ENCODE measurements around the gene ENKUR.

DNA sequence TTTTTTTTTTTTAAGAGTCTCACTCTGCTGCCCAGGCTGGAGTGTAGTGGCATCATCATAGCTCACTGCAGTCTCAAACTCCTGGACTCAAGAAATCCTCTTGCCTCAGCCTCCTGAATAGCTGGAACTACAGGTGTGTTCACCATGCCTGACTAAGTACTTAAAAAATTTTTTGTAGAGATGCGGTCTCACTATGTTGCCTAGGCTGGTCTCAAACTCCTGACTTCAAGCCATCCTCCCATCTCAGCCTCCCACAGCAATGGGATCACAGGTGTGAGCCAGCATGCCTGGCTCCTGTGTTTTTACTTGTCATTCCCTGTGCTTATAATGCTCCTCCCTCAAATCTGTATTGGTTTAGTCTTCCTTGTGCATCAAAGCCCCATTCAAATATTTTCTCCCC lies 47.2 kb upstream of the ENKUR start:
- TF ChIP-seq, protein P1, sequence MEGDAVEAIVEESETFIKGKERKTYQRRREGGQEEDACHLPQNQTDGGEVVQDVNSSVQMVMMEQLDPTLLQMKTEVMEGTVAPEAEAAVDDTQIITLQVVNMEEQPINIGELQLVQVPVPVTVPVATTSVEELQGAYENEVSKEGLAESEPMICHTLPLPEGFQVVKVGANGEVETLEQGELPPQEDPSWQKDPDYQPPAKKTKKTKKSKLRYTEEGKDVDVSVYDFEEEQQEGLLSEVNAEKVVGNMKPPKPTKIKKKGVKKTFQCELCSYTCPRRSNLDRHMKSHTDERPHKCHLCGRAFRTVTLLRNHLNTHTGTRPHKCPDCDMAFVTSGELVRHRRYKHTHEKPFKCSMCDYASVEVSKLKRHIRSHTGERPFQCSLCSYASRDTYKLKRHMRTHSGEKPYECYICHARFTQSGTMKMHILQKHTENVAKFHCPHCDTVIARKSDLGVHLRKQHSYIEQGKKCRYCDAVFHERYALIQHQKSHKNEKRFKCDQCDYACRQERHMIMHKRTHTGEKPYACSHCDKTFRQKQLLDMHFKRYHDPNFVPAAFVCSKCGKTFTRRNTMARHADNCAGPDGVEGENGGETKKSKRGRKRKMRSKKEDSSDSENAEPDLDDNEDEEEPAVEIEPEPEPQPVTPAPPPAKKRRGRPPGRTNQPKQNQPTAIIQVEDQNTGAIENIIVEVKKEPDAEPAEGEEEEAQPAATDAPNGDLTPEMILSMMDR (IDR thresholded peaks at IDR 0.05), result no peak
- no peak for TF ChIP-seq POLR2A (IDR thresholded peaks at IDR 0.05)
